Measurements from ENCODE around the gene ABCB8.

Gene ABCB8

GRCh38 chr7:151077705-151078232, 49.5 kb downstream of the ABCB8 start:
- in situ Hi-C loops (cut with HindIII; ENCODE audit: low pct_ligation_motif_present, low sequenced_read_pairs) = no loop called here
- TF ChIP-seq CTCF (IDR thresholded peaks at IDR 0.05; ENCODE audit: low read depth, low read length, missing control alignments) = no peak
- Histone ChIP-seq H3K27ac (no peak overlapping the region), H3K36me3 (replicated peaks) (peaks cover 29% of the 10 kb centered on the region), H3K27me3 (replicated peaks) (no peaks in the 10 kb centered on the region), H3K4me3 (ENCODE audit: low read depth, low read length) (no peak overlapping the region)
- DNase-seq = no peak

GRCh38 chr7:151078233-151079040, 50.2 kb downstream of the ABCB8 start:
- Histone ChIP-seq H3K27me3 (replicated peaks) (no peaks in the 10 kb centered on the region), H3K27ac (no peak overlapping the region), H3K4me3 (ENCODE audit: low read depth, low read length) (no peak overlapping the region), H3K36me3 (replicated peaks) (peaks cover 26% of the 10 kb centered on the region)
- DNase-seq = no peak
- TF ChIP-seq CTCF (IDR thresholded peaks at IDR 0.05; ENCODE audit: low read depth, low read length, missing control alignments) = no peak
- in situ Hi-C loops (cut with HindIII; ENCODE audit: low pct_ligation_motif_present, low sequenced_read_pairs) = no loop called here

GRCh38 chr7:151079199-151079910, 51.1 kb downstream of the ABCB8 start:
- H3K27me3 ChIP-seq (replicated peaks) = no peaks in the 10 kb centered on the region
- TF ChIP-seq CTCF (IDR thresholded peaks at IDR 0.05; ENCODE audit: low read depth, low read length, missing control alignments) = no peak
- H3K27ac ChIP-seq = no peak overlapping the region
- in situ Hi-C loops (cut with HindIII; ENCODE audit: low pct_ligation_motif_present, low sequenced_read_pairs) = no loop called here
- peaks cover 17% of the 10 kb centered on the region for H3K36me3 ChIP-seq (replicated peaks)
- DNase-seq = no peak
- H3K4me3 ChIP-seq (ENCODE audit: low read depth, low read length) = peak overlapping the region; percentile 72

GRCh38 chr7:151080067-151080521, 51.8 kb downstream of the ABCB8 start:
- no peak for TF ChIP-seq CTCF (IDR thresholded peaks at IDR 0.05; ENCODE audit: low read depth, low read length, missing control alignments)
- no peak for DNase-seq
- Histone ChIP-seq H3K4me3 (ENCODE audit: low read depth, low read length) (peak overlapping the region; percentile 72), H3K27me3 (replicated peaks) (no peaks in the 10 kb centered on the region), H3K27ac (peak overlapping the region; percentile 88), H3K36me3 (replicated peaks) (peaks cover 10% of the 10 kb centered on the region)
- in situ Hi-C loops (cut with HindIII; ENCODE audit: low pct_ligation_motif_present, low sequenced_read_pairs) = no loop called here

- TF ChIP-seq CTCF (IDR thresholded peaks at IDR 0.05; ENCODE audit: low read depth, low read length, missing control alignments) = no peak
- H3K4me3 ChIP-seq (ENCODE audit: low read depth, low read length) = peak within 1 kb of the TSS; percentile 72
- H3K27me3 ChIP-seq (replicated peaks) = no peaks in the 10 kb centered on the region
- DNase-seq = peak; percentile 85
- in situ Hi-C loops (cut with HindIII; ENCODE audit: low pct_ligation_motif_present, low sequenced_read_pairs) = no loop called here
- H3K27ac ChIP-seq = peak within 1 kb of the TSS; percentile 88
- H3K36me3 ChIP-seq (replicated peaks) = peaks cover 4% of the 10 kb centered on the region
Observed at GRCh38 chr7:151080522-151081169, 52.4 kb downstream of the ABCB8 start, which contains the start of gene FASTK. TSS of gene FASTK (minus strand) at chr7:151080809. CDS start at chr7:151080766, 43 bp downstream.

Measured in brain microvascular endothelial cell (primary cell).